D341Med (cell line): ENCODE results near the gene ANO2.
"Not testable (repeated sequence)": the region's sequence is repeated elsewhere in the genome, so short reads cannot be mapped to it uniquely, and the experiment has no call there.

Source experiments
- DNase-seq: peaks from one replicate; pipeline ENCODE4 v3.0.0; 2012; ENCODE audit warnings: low spot score

ANO2 gene

GRCh38 chr12:5661811-5662210, 283.2 kb downstream of the ANO2 start:
- no peak for DNase-seq

DNA sequence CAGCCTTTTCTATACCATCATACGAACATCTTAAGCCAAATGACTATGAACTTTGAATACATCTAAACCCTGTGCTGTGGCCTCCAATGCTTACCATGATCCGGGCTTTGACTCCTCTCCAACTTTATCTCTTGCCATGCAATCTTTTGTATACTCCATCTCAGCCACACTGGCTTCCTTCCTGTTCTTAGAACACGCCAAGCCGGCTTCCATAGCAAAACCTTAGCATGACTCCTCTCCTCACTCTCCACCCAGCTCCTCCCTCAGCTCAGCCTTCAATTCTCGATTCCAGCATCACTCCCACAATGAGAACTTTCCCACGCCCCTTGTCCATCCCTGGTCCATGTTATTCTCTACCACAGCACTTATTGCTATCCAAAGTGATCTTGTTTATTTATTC, 284.8 kb downstream of the ANO2 start:
- DNase-seq = no peak

- DNase-seq = not testable (repeated sequence)
Measured at GRCh38 chr12:5658339-5658941, 286.6 kb downstream of the ANO2 start.

GRCh38 chr12:5656836-5657235, 288.2 kb downstream of the ANO2 start:
- DNase-seq = no peak

- no peak for DNase-seq
Measured at GRCh38 chr12:5655120-5655519, 289.9 kb downstream of the ANO2 start.

DNA sequence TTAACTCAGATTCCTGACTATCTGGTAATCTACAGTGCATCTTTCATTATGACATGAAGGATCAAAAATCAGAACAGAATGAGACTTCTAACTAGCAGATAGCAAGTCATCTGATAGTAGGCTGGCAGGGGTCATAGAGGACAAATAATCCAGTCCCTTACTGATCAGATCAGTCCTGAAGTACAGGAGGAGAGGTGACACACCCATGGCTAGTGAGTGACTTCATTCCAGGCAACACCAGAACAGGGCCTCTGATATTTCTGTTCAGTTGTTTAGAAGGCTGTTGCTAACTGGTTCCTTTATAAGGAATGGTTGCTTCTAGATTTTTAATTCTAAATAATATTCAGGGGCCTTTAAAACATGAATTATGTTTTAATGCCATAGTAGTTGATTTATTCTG, 291.0 kb downstream of the ANO2 start:
- DNase-seq = no peak

- no peak for DNase-seq
Measured at GRCh38 chr12:5650829-5651461, 294.1 kb downstream of the ANO2 start.

DNA sequence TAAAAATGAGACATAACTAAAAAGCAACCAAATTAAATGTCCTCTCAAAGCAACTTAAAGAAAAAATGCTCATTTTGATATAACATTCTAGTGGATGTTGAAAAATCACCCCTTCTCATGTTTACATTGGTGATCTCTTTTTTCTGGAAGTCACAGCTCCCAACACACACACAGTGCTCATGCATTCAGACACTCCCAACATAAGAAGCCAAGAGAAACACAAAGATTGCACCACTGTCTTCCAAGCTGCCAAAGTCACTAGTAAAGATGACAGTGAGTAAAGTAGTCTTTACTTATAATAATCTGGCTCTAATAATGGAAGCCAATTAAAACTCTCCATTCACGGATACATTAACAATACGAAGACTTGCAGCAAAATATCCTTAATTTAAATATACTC, 294.8 kb downstream of the ANO2 start:
- no peak for DNase-seq

GRCh38 chr12:5648692-5649359, 296.2 kb downstream of the ANO2 start:
- DNase-seq = peak; percentile 73

GRCh38 chr12:5643266-5643665, 301.8 kb downstream of the ANO2 start:
- no peak for DNase-seq

DNA sequence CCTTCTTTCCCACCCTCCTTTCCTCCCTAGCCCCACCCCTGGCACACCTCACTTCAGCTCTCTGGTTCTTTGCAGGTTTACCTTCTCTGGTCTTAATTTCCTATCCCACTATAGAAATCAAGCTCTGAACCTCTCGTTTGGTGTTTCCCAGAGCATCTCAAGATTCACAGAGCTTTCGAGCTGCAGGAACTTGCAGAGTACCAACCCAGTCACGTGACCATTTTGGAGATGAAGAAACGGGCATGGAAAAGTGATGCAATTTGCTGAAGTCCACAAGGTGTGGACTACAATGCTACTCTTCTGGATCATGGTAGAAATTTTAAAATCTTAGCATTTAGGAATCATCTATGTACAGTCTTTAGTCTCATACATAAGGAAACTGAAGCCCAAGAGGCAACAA, 307.4 kb downstream of the ANO2 start:
- DNase-seq = no peak

DNA sequence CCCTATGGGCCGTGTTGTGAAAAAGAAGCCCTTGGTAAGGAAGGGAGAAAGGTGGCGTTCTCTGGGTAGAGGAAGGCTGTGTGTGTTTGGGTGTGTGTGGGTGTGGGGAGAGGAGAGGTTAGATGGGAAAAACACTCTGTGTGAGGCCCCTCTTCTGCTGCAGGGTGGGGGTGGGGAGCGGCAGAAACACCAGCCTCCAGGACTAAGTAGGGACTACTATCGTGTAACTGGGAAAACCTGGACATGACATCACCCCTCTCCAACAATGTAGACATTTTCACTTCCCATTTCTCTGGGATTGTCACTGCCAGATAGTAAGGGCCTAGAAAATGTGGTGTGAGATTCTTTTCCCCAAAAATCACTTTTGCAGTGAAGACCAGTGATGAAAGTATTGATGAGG, 308.2 kb downstream of the ANO2 start:
- no peak for DNase-seq

DNA sequence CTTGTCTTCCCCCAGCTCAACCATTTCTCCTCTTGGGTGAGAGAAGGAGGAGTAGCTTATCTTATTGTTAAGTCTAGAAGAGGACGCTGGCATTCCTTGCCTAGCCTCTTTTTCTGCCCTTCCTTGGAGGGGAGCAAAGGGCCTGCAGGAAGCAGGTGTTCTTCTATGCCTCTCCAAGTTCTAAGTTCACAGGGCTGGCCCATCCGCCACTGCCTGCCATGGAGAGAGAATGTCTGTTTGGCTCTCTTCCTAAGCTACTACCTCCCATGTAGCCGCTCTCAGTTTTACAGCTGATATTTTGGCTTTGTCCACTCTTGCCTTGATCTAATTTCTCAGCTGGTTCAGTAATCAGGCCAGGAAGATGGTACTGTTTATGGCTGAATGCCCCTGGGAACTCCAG, 312.0 kb downstream of the ANO2 start:
- no peak for DNase-seq

GRCh38 chr12:5632453-5632852, 312.6 kb downstream of the ANO2 start:
- no peak for DNase-seq

DNA sequence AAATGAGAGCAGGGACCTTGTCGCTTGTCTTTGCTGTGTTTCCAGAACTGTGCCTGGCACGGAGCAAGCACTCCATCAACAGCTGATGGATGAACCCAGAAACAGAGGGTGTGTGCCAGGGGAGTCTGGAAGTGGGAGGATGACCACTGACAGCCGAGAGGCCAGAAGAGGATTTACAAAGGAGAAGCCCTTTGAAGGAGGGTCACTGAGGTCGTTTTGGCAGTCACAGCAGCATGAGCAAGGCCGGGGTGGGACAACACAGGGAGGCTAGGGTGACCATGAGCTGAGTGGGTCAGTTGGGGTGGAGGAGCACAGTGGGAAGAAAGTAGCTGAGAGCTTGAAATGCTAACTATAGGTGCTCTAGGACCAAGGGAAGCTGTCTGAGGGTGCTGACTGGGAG, 313.6 kb downstream of the ANO2 start:
- no peak for DNase-seq

DNA sequence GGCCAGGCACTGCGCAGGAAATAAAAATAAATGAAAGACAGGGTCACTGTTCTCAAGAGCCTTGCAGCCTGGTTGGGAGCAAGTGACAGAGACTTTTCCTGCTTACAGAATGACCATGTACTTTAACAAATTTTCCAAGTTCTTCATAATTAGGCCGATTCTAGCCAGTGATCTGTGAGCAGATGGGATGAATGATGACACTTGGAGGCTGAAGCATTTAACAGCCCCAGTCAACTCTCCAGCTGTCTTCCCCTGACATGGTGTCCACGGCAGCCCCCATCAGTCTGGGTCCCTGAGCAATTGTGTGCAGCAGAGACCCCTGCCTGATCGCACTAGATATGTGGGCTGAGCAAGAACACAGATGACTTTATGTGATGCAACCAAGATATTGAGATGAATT, 314.3 kb downstream of the ANO2 start:
- no peak for DNase-seq

GRCh38 chr12:5628501-5628900, 316.6 kb downstream of the ANO2 start:
- DNase-seq = no peak

GRCh38 chr12:5627053-5627630, 317.9 kb downstream of the ANO2 start:
- no peak for DNase-seq

DNA sequence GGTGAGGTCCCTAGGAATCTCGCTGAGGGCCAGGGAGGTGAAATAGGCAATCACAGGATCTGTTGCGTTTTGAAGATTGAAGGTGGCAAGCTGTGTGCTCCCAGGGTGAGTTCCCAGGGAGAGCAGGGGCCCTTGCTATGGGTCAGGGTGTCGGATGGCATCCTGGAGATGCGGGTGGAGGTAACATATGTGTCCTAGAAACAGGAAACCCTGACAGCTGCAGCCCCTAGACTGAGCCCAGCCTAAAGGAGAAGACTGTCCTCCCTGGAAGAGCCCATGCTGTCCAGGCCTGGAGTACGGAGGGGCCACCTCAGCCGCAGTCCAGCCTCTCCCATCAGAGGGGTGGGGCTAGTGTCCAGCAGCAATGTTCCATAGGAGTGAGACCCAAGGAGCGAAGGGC, 318.9 kb downstream of the ANO2 start:
- no peak for DNase-seq

DNA sequence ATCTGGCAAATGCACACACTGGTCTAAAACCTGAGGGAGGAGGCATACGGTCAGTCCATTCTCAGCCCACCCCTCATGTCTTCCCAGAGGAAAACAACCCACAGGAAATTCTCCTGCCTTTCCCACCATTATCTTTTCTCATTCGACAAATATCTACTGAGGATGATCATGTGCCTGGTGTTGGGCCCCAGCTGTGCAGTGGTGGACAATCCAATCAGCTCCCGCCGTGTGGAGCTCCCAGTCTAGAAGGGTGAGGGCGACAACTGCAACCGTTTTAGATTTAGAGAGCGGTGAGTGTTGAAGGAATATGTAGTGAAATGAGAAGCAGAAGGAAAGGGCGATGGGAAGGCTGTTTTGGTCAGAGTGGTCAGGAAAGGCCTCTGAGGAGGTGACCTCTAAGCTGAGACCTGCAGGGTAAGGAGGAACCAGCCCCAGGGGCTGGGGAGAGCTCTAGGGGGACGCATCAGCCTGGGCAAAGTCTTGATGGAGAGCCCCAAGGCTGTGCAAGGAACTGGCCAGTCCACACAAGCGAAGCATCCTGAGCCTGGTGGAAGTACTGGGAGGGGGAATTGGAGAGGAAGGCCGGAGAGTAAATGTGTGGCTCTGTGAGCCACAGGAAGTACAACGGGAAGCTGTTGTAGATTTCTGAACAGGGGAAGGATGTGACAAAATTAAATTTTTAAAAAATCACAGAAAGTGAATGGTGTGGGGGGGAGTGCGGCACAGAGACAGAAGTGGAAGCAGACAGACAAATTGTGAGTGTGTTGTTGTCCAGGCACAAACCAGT, 320.4 kb downstream of the ANO2 start:
- DNase-seq = no peak

DNA sequence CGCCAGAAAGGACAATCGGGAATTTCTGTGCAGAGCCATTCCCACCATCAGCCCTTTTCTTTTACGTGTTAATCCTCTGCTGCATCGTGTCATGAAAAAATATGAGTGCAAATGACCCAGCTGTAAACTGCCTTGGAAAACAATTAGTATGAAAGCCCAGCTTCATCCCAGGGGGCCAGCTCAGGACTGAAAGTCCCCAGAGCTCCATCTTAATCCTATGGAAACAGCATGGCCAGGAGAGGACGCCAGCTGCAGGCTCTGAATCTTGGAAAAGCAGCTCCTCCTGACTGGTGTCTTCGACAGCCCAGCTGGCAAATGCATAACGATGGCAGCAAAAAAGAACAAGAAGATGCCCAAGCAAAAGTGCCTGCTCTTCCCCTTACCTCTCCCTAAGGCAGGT, 321.6 kb downstream of the ANO2 start:
- DNase-seq = peak; percentile 88

GRCh38 chr12:5622280-5622679, 322.8 kb downstream of the ANO2 start:
- no peak for DNase-seq

DNA sequence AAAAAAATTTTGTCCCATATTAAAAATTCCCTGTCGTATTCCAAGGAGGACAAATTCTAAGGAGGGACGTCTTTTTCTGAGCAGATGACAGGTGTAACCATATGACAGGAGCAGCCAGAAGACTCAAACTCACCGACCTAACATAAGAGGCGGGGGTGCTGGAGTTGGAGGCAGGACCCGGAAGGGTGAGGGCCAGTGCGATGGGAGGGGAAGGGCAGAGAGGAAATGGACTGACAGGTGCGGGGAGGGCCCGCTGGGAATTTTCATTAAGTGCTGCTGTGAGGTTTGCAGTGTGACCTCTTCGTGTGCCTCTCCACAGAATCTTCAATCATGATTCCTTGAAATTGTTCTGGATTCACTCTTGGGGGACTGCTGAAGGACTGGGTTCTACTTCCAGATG, 323.7 kb downstream of the ANO2 start:
- DNase-seq = no peak
